Endothelial cell of umbilical vein (primary cell): ENCODE measurements around the gene RIMBP2. TPM values are rescaled to one million over a fixed set of nuclear protein-coding genes. Genes with fewer than 3 reads are reported as not detected.

Source experiments
- BruUV-seq: library from RNA; stranded (reverse); fragments of 400-500 nt; replicated peaks from 2 replicates; lab custom pipeline; 2021; lab: Mats Ljungman, UMichigan
- CTCF ChIA-PET: fragments of 300-600, 350-600 bp; sonication (Branson Sonifier 250); formaldehyde crosslinking; loops from one replicate; lab custom pipeline; 2021; ENCODE audit warnings: antibody characterized with exemption, inconsistent platforms; lab: Charles Lee
- POLR2A ChIA-PET: fragments of 300-600, 350-600 bp; sonication (Branson Sonifier 250); formaldehyde crosslinking; loops from one replicate; lab custom pipeline; 2021; ENCODE audit warnings: antibody characterized with exemption, inconsistent platforms; lab: Charles Lee
- DNase-seq: peaks from one replicate; pipeline ENCODE4 v3.0.0-alpha.2; 2011; ENCODE audit warnings: low read depth, low spot score
- FAIRE-seq: peaks from 2 replicates; lab custom pipeline; 2011; peaks lifted over from hg19 to GRCh38; lab: Jason Lieb, UNC
- H2AFZ ChIP-seq: 2 replicates; pipeline ENCODE4 v1.6.0; 2012; ENCODE audit warnings: low read depth, low read length, control low read depth, inconsistent platforms
- H3K27ac ChIP-seq: 2 replicates; pipeline ENCODE4 v1.5.1; 2011; ENCODE audit warnings: low read depth, mild to moderate bottlenecking, control low read depth, low read length, moderate library complexity; ENCODE audit not compliant: insufficient read depth
- H3K27me3 ChIP-seq, 2 experiments: 2 replicates each; pipeline versions ENCODE4 v1.6.0 to v1.6.1; 2011; ENCODE audit warnings: low read length in 2 of 2, mixed read lengths in 1 of 2; ENCODE audit not compliant: control insufficient read depth in 2 of 2, insufficient read depth in 2 of 2
- H3K36me3 ChIP-seq, 2 experiments: 2 replicates in 1 of 2; 3 replicates in 1 of 2; pipeline ENCODE4 v1.5.1; 2011; ENCODE audit warnings: low read length in 2 of 2, mild to moderate bottlenecking in 1 of 2, moderate library complexity in 1 of 2; ENCODE audit not compliant: control insufficient read depth in 2 of 2, insufficient read depth in 2 of 2; ENCODE audit errors: extremely low read depth in 1 of 2
- H3K4me1 ChIP-seq: 3 replicates; pipeline ENCODE4 v1.5.1; 2011; ENCODE audit warnings: mild to moderate bottlenecking, low read length; ENCODE audit not compliant: control insufficient read depth, insufficient read depth; ENCODE audit errors: extremely low read depth
- H3K4me2 ChIP-seq: 2 replicates; pipeline ENCODE4 v1.6.1; 2011; ENCODE audit warnings: low read length, control low read depth, mixed read lengths; ENCODE audit not compliant: insufficient read depth
- H3K4me3 ChIP-seq, 3 experiments: fragments of 200-600 bp in 1 of 3; sonication (generic), shearing (Covaris generic) in 1 of 3; replicated peaks in 1 of 3; 2 replicates each; pipeline ENCODE4 v1.5.1; 2011 to 2016; ENCODE audit warnings: control low read depth in 3 of 3, low read length in 3 of 3, mild to moderate bottlenecking in 2 of 3, inconsistent platforms in 1 of 3, low read depth in 1 of 3, moderate library complexity in 1 of 3; ENCODE audit not compliant: insufficient read depth in 1 of 3
- H3K79me2 ChIP-seq: 2 replicates; pipeline ENCODE4 v1.6.0; 2012; ENCODE audit warnings: low read length, inconsistent platforms; ENCODE audit not compliant: control insufficient read depth, insufficient read depth
- H3K9ac ChIP-seq: replicated peaks from 2 replicates; pipeline ENCODE3; 2011; ENCODE audit warnings: low read length, control low read depth; ENCODE audit not compliant: insufficient read depth; ENCODE audit errors: extremely low read depth
- H3K9me1 ChIP-seq: replicated peaks from 3 replicates; pipeline ENCODE4 v1.6.0; 2011; ENCODE audit warnings: mild to moderate bottlenecking, low read length; ENCODE audit not compliant: control insufficient read depth, insufficient read depth; ENCODE audit errors: extremely low read depth
- H3K9me3 ChIP-seq: replicated peaks from 2 replicates; pipeline ENCODE4 v1.5.1; 2012; ENCODE audit warnings: low read length, inconsistent platforms; ENCODE audit not compliant: control insufficient read depth, insufficient read depth
- H4K20me1 ChIP-seq: replicated peaks from 2 replicates; pipeline ENCODE3; 2011; ENCODE audit warnings: mild to moderate bottlenecking, low read length; ENCODE audit not compliant: control insufficient read depth, insufficient read depth; ENCODE audit errors: extremely low read depth
- EZH2 ChIP-seq: IDR thresholded peaks from 2 replicates; pipeline ENCODE4 v1.6.1; 2012; ENCODE audit warnings: borderline replicate concordance, low read depth, mild to moderate bottlenecking, moderate library complexity, low read length, inconsistent platforms; ENCODE audit not compliant: severe bottlenecking
- FOS ChIP-seq: IDR thresholded peaks from 2 replicates; pipeline ENCODE4 v1.6.1; 2011; ENCODE audit warnings: mild to moderate bottlenecking, low read length, moderate library complexity, borderline replicate concordance; ENCODE audit not compliant: insufficient read depth
- GATA2 ChIP-seq: IDR thresholded peaks from 2 replicates; pipeline ENCODE4 v1.7.0; 2011; ENCODE audit warnings: low read depth, mild to moderate bottlenecking, moderate library complexity, mixed read lengths, low read length; ENCODE audit not compliant: insufficient read length, insufficient read depth
- JUN ChIP-seq: IDR thresholded peaks from 2 replicates; pipeline ENCODE4 v1.6.1; 2011; ENCODE audit warnings: borderline replicate concordance, low read depth; ENCODE audit not compliant: insufficient read length, insufficient read depth
- MYC ChIP-seq: IDR thresholded peaks from one replicate; pipeline ENCODE4 v1.6.1; 2011; ENCODE audit warnings: mild to moderate bottlenecking, low read depth, low read length
- POLR2A ChIP-seq: IDR thresholded peaks from 2 replicates; pipeline ENCODE4 v1.6.1; 2012; ENCODE audit warnings: low read depth, mild to moderate bottlenecking, control low read depth, low read length
- POLR2AphosphoS5 ChIP-seq: IDR thresholded peaks from 2 replicates; pipeline ENCODE4 v1.6.1; 2012; ENCODE audit warnings: low read depth, mild to moderate bottlenecking, control low read depth, low read length, moderate library complexity; ENCODE audit not compliant: insufficient read depth
- dilution Hi-C: fragments of 300-500 bp; cut with MboI; formaldehyde crosslinking; loops from one replicate; pipeline ENCODE4 v1.15.0; 2019; ENCODE audit warnings: low sequenced_read_pairs; ENCODE audit not compliant: extremely low pct_ligation_motif_present
- intact Hi-C: fragments of 100-400 bp; cut with micrococcal nuclease; formaldehyde crosslinking; loops from one replicate; pipeline ENCODE4 v1.10.0; 2022
- polyA plus RNA-seq, 4 experiments: library from polyadenylated mRNA; depleted of rRNA in 3 of 4; stranded (reverse) in 3 of 4; unstranded in 1 of 4; fragments of >200 nt; gene quantifications; 2 replicates each; pipeline versions ENCODE4 v1.2.1 to v1.2.3, GENCODE V29; 2011 to 2012; ENCODE audit warnings: missing spikeins in 1 of 4
- total RNA-seq: library from RNA; stranded (reverse); gene quantifications from 2 replicates; pipeline ENCODE4 v1.2.3, GENCODE V29; 2021
- TF ChIP-seq, protein P1 (sequence below), 2 donors: IDR thresholded peaks; 1 replicate in 1 of 2; 2 replicates in 1 of 2; pipeline ENCODE4 v1.5.1; 2011; ENCODE audit warnings: low read length in 2 of 2, mild to moderate bottlenecking in 2 of 2, moderate library complexity in 2 of 2, control low read depth in 1 of 2, inconsistent platforms in 1 of 2, low read depth in 1 of 2; ENCODE audit not compliant: insufficient read depth in 1 of 2; ENCODE audit errors: extremely low read depth in 1 of 2
- TF ChIP-seq, protein P2 (sequence below): IDR thresholded peaks from 2 replicates; pipeline ENCODE4 v1.6.1; 2011; ENCODE audit not compliant: insufficient read depth, insufficient read length

The RIMBP2 gene
- total and polyA plus RNA-seq, 2 donors (not counting 3 experiments of a cell fraction or from before 2014, with no cell fraction given): 0.04 TPM; not detected in 1

DNA sequence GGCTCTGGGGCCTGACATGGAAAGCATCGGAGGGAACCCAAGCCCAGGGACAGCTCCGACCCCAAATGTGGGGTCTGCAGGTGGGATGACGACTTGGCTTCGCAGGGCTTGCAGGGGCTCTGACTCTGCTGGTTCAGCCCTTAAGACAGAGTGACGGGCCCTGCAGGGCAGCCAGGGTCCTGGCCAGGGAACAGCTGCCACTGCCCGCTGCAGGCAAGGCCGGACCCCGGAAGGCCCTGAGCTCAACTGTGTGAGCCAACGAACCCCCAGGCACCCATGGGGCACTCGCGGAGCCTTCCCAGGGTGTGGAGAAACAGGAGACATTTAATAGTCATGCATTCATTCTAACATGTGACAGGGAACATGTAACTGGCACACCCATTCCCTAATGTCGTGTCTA, 257.8 kb downstream of the RIMBP2 start:
- no peaks in the 10 kb centered on the region for H3K9me1 ChIP-seq
- no peak overlapping the region for H3K27ac ChIP-seq
- intact Hi-C loops (no loop called here), dilution Hi-C loops (no loop called here)
- no peak overlapping the region for H2AFZ ChIP-seq
- ChIA-PET CTCF (no interaction called here), POLR2A (no interaction called here)
- H3K4me3 ChIP-seq: no peak overlapping the region
- no peak overlapping the region for H3K4me2 ChIP-seq
- no peaks in the 10 kb centered on the region for H3K36me3 ChIP-seq
- H3K9me3 ChIP-seq: peaks cover 8% of the 10 kb centered on the region
- no peaks in the 10 kb centered on the region for H3K4me1 ChIP-seq
- no TSS peak for BruUV-seq
- no peaks in the 10 kb centered on the region for H3K27me3 ChIP-seq
- no peaks in the 10 kb centered on the region for H4K20me1 ChIP-seq
- TF ChIP-seq JUN: no peak
- no peak for TF ChIP-seq POLR2A
- TF ChIP-seq, protein P1, sequence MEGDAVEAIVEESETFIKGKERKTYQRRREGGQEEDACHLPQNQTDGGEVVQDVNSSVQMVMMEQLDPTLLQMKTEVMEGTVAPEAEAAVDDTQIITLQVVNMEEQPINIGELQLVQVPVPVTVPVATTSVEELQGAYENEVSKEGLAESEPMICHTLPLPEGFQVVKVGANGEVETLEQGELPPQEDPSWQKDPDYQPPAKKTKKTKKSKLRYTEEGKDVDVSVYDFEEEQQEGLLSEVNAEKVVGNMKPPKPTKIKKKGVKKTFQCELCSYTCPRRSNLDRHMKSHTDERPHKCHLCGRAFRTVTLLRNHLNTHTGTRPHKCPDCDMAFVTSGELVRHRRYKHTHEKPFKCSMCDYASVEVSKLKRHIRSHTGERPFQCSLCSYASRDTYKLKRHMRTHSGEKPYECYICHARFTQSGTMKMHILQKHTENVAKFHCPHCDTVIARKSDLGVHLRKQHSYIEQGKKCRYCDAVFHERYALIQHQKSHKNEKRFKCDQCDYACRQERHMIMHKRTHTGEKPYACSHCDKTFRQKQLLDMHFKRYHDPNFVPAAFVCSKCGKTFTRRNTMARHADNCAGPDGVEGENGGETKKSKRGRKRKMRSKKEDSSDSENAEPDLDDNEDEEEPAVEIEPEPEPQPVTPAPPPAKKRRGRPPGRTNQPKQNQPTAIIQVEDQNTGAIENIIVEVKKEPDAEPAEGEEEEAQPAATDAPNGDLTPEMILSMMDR (IDR thresholded peaks at IDR 0.05; ENCODE audit: extremely low read depth in 1 of 2, insufficient read depth in 1 of 2, low read depth in 1 of 2, low read length in 2 of 2): no peak
- no peak for TF ChIP-seq EZH2
- no peak for TF ChIP-seq FOS
- TF ChIP-seq, protein P2, sequence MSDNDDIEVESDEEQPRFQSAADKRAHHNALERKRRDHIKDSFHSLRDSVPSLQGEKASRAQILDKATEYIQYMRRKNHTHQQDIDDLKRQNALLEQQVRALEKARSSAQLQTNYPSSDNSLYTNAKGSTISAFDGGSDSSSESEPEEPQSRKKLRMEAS: no peak
- TF ChIP-seq MYC: no peak
- no peak for TF ChIP-seq POLR2AphosphoS5
- no peak for TF ChIP-seq GATA2
- FAIRE-seq (no peak), DNase-seq (no peak)
- no peak overlapping the region for H3K9ac ChIP-seq
- no peaks in the 10 kb centered on the region for H3K79me2 ChIP-seq
